ENCODE data around the gene CHN2. TPM values are rescaled to one million over a fixed set of nuclear protein-coding genes. Genes with fewer than 3 reads are reported as not detected.
A peak's percentile ranks its signal among the peaks of the same experiment; 100 is the strongest.

The CHN2 gene
- total RNA-seq, 1 experiment from 2014 or later = 0.15 TPM

DNA sequence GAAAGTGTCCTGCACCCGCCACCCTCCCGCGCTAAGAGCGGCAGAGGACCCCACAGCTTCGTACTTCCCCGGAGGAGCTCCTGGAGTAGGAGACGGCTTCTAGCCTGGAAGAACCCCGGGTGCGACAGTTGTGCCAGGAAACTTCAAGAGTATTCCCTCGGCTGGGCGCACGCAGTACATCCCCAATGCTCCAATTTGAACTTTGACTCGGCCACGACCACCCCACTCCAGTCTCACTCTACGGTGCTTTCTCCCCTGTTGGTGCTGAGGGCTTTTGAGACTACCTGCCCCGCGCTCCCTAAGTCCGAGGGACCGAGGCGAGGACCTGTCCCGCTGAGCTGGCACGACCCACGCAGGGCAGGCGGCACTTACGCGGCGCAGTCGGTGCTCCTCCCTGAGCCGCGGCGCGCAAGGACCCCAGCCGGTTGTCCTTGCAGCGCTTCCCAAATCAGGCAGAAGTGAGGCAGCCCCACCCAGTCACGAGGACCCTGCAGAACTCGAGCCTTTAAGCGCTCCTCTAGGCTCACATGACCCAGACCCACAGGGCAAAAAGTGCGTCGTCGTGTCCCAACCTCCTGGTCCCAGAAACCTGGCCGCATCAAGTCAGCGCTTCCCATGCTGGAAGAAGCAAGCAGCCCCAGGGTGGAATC is 48.4 kb upstream of the CHN2 start, which contains the start of gene CPVL:
Gene CPVL (minus strand): TSS at position 481 of the 650 bp plus-strand sequence. CDS start 25,476 bp downstream, outside the sequence.
- DNase-seq (ENCODE audit: low read depth, low spot score) = no peak
- H3K4me1 ChIP-seq (ENCODE audit: control insufficient read depth, insufficient read depth, low read length) = peaks cover 6% of the 10 kb centered on the region; the same call in 1 of the 2 replicates
- no TSS peak for BruUV-seq (replicated peaks)
- ChIA-PET POLR2A (no interaction called here), CTCF (no interaction called here)
- no peak for TF ChIP-seq SIN3A (IDR thresholded peaks at IDR 0.05; ENCODE audit: borderline replicate concordance, insufficient read depth, low read depth, low read length)
- TF ChIP-seq, protein P1, sequence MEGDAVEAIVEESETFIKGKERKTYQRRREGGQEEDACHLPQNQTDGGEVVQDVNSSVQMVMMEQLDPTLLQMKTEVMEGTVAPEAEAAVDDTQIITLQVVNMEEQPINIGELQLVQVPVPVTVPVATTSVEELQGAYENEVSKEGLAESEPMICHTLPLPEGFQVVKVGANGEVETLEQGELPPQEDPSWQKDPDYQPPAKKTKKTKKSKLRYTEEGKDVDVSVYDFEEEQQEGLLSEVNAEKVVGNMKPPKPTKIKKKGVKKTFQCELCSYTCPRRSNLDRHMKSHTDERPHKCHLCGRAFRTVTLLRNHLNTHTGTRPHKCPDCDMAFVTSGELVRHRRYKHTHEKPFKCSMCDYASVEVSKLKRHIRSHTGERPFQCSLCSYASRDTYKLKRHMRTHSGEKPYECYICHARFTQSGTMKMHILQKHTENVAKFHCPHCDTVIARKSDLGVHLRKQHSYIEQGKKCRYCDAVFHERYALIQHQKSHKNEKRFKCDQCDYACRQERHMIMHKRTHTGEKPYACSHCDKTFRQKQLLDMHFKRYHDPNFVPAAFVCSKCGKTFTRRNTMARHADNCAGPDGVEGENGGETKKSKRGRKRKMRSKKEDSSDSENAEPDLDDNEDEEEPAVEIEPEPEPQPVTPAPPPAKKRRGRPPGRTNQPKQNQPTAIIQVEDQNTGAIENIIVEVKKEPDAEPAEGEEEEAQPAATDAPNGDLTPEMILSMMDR (IDR thresholded peaks at IDR 0.05) = no peak
- no peak for TF ChIP-seq POLR2AphosphoS5 (IDR thresholded peaks at IDR 0.05; ENCODE audit: low read depth, low read length)
- no peak for TF ChIP-seq TCF7L2 (IDR thresholded peaks at IDR 0.05; ENCODE audit: low read depth, low read length)
- TF ChIP-seq, protein P2, sequence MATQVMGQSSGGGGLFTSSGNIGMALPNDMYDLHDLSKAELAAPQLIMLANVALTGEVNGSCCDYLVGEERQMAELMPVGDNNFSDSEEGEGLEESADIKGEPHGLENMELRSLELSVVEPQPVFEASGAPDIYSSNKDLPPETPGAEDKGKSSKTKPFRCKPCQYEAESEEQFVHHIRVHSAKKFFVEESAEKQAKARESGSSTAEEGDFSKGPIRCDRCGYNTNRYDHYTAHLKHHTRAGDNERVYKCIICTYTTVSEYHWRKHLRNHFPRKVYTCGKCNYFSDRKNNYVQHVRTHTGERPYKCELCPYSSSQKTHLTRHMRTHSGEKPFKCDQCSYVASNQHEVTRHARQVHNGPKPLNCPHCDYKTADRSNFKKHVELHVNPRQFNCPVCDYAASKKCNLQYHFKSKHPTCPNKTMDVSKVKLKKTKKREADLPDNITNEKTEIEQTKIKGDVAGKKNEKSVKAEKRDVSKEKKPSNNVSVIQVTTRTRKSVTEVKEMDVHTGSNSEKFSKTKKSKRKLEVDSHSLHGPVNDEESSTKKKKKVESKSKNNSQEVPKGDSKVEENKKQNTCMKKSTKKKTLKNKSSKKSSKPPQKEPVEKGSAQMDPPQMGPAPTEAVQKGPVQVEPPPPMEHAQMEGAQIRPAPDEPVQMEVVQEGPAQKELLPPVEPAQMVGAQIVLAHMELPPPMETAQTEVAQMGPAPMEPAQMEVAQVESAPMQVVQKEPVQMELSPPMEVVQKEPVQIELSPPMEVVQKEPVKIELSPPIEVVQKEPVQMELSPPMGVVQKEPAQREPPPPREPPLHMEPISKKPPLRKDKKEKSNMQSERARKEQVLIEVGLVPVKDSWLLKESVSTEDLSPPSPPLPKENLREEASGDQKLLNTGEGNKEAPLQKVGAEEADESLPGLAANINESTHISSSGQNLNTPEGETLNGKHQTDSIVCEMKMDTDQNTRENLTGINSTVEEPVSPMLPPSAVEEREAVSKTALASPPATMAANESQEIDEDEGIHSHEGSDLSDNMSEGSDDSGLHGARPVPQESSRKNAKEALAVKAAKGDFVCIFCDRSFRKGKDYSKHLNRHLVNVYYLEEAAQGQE (IDR thresholded peaks at IDR 0.05; ENCODE audit: insufficient read depth in 1 of 2, low read depth in 2 of 2, low read length in 1 of 2) = no peak
- intact Hi-C loops (cut with micrococcal nuclease; ENCODE audit: unreplicated experiment) (no loop called here), in situ Hi-C loops (cut with HindIII; ENCODE audit: low pct_unique_long_range_greater_than_20kb, low sequenced_read_pairs) (no loop called here)
- peak within 1 kb of the TSS; percentile 16 to 31 for H3K4me3 ChIP-seq (ENCODE audit: low read depth in 2 of 2, low read length in 2 of 2)
- no peak within 1 kb of the TSS for H3K27ac ChIP-seq (ENCODE audit: low read length)
- ATAC-seq = peak; percentile 76
- peaks cover 57% of the 10 kb centered on the region for H3K27me3 ChIP-seq (ENCODE audit: control insufficient read depth, insufficient read depth, low read length)
- no peaks in the 10 kb centered on the region; the same call in 1 of the 2 replicates for H3K36me3 ChIP-seq (ENCODE audit: control insufficient read depth, insufficient read depth, low read length)
- H3K9me3 ChIP-seq (ENCODE audit: control insufficient read depth, insufficient read depth, low read depth, low read length) = no peaks in the 10 kb centered on the region

DNA sequence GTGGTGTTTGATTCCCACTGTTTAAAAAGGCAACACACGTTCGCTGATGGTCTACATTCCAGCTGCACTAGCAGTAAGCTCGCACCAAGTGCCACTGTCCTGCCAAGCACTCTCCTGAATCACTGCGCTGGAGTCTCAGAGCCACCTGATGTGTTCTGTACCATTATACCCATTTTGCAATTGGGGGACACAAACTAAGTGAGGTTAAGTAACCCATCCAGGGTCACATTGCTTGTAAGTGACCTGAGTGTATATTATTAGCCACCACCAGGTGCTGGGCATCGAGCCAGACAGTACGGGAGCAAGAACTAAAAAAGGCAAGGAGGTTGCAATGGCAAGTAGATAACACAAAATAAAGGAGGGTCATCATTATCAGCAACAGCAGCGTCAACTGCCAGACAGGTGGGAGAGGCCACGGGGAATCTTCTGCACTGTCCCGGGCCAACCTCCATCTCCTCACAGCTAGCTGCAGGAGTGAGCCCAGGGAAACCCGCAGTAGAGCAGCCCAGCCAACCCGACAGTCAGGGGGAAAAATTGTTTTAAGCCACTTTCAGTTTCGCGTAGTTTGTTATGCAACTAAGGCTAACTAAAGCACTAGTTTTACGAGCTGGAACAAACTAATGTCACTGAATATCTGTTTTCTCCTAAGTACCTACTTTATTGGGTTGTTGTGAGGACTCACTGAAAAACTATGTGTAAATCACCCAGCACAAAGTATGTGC is 47.5 kb upstream of the CHN2 start:
- intact Hi-C loops (cut with micrococcal nuclease; ENCODE audit: unreplicated experiment) = no loop called here
- Histone ChIP-seq H3K4me1 (ENCODE audit: control insufficient read depth, insufficient read depth, low read length) (peaks cover 6% of the 10 kb centered on the region; the same call in 1 of the 2 replicates), H3K4me3 (ENCODE audit: low read depth in 2 of 2, low read length in 2 of 2) (peak overlapping the region in 1 of 2 experiments; percentile 31; a peak in 1 of 4 replicates), H3K36me3 (ENCODE audit: control insufficient read depth, insufficient read depth, low read length) (no peaks in the 10 kb centered on the region; the same call in 1 of the 2 replicates), H3K9me3 (ENCODE audit: control insufficient read depth, insufficient read depth, low read depth, low read length) (no peaks in the 10 kb centered on the region), H3K27me3 (ENCODE audit: control insufficient read depth, insufficient read depth, low read length) (peaks cover 55% of the 10 kb centered on the region), H3K27ac (ENCODE audit: low read length) (no peak overlapping the region)
- ATAC-seq (peak; percentile 59), DNase-seq (ENCODE audit: low read depth, low spot score) (no peak)
- BruUV-seq (replicated peaks) = no TSS peak
- TF ChIP-seq POLR2AphosphoS5 (IDR thresholded peaks at IDR 0.05; ENCODE audit: low read depth, low read length) (no peak), SIN3A (IDR thresholded peaks at IDR 0.05; ENCODE audit: borderline replicate concordance, insufficient read depth, low read depth, low read length) (no peak), TCF7L2 (IDR thresholded peaks at IDR 0.05; ENCODE audit: low read depth, low read length) (no peak)
- TF ChIP-seq, protein P1 (IDR thresholded peaks at IDR 0.05) = no peak
- TF ChIP-seq, protein P2 (IDR thresholded peaks at IDR 0.05; ENCODE audit: insufficient read depth in 1 of 2, low read depth in 2 of 2, low read length in 1 of 2) = no peak
- ChIA-PET POLR2A (no interaction called here), CTCF (no interaction called here)
- in situ Hi-C loops (cut with HindIII; ENCODE audit: low pct_unique_long_range_greater_than_20kb, low sequenced_read_pairs) = no loop called here

Data from Panc1 (cell line).